NT2/D1 (cell line): ENCODE measurements around the gene RFX8.

Source experiments
- SUZ12 ChIP-seq: IDR thresholded peaks from 2 replicates; pipeline ENCODE4 v1.6.1; 2011; ENCODE audit not compliant: insufficient read length, insufficient read depth; ENCODE audit errors: extremely low read depth
- YY1 ChIP-seq: IDR thresholded peaks from 2 replicates; pipeline ENCODE4 v1.6.1; 2011; ENCODE audit not compliant: insufficient read length, insufficient read depth
- ZNF274 ChIP-seq: IDR thresholded peaks from 2 replicates; pipeline ENCODE4 v1.6.1; 2011; ENCODE audit warnings: mild to moderate bottlenecking, low read depth, low read length

DNA sequence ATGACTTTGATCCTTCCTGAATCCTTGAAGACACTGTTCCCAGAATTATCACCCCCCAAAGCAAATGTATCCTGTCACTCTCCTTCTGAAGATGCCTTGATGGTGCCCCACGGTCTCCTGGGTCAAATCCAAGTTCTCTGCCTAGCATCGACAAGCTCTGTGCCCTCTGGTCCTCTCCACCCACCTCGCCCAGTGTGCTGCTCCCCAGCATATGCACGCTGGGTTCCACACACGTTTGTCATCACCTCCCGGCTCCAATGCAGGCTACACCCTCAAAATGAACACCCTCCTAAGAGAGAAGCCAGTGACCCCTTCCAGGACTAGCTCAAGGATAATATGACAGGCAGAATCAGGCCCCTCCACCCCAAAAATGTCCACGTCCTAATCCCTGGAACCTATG is 48.1 kb downstream of the RFX8 start:
- TF ChIP-seq YY1 (no peak), ZNF274 (no peak), SUZ12 (no peak)
